ENCODE results near the gene CD19. TPM values are rescaled to one million over a fixed set of nuclear protein-coding genes. Genes with fewer than 3 reads are reported as not detected.

CD19 gene
- total and polyA plus RNA-seq, 5 donors from 2014 or later = 0.52 to 2.8 TPM; not detected in 3

DNA sequence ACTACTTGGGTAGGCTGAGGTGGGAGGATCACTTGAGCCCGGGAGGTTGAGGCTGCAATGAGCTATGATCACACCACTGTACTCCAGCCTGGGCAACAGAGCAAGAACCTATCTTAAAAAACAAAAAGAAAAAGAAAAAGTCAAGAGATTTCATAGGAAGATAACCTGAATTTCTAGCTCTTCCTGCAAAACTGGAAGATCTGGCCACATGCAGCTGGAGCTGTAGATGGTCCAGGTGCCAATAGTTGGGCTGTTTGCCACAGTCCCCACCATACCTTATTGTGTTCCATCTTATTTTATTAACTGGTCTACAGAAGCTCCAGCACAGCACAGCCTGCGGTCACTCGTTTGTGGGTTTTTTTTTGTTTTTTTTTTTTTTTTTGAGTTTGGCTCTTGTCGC is 38.5 kb upstream of the CD19 start:
- H3K36me3 ChIP-seq (ENCODE audit: control insufficient read depth, insufficient read depth, low read length) = no peaks in the 10 kb centered on the region
- Mint-ChIP-seq H3K4me1 (no peaks in the 10 kb centered on the region), H3K9me3 (no peaks in the 10 kb centered on the region), H3K36me3 (no peaks in the 10 kb centered on the region), H3K4me3 (no peak overlapping the region), H3K27me3 (no peaks in the 10 kb centered on the region), H3K27ac (no peak overlapping the region)
- no peak for DNase-seq
- H3K9me3 ChIP-seq (ENCODE audit: control insufficient read depth in 2 of 2, low read length in 2 of 2) = no peaks in the 10 kb centered on the region
- no peak for ATAC-seq (ENCODE audit: low read depth in 2 of 2)
- H3K4me1 ChIP-seq (ENCODE audit: control insufficient read depth, insufficient read depth, low read length, poor library complexity, severe bottlenecking) = no peaks in the 10 kb centered on the region
- no peak overlapping the region for H3K27ac ChIP-seq (ENCODE audit: insufficient read depth, low read length, poor library complexity, severe bottlenecking)
- no peak overlapping the region for H3K4me3 ChIP-seq (ENCODE audit: low read depth, low read length)
- H3K27me3 ChIP-seq (ENCODE audit: control insufficient read depth, insufficient read depth, low read length) = no peaks in the 10 kb centered on the region

DNA sequence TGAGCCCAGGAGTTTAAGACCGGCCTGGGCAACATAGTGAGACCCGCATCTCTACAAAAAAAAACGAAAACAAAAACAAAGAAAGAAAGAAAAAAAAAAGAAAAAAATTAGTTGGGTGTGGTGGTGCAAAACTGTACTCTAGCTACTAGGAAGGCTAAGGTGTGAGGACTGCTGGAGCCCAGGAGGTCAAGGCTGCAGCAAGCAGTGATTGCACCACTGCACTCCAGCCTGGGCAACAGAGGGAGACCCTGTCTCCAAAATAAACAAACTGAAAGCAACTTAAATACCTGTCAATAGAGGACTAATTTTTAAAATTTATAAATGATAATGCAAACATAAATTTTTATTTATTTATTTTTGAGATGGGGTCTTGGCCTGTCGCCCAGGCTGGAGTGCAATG is 36.2 kb upstream of the CD19 start:
- Histone ChIP-seq H3K27me3 (ENCODE audit: control insufficient read depth, insufficient read depth, low read length) (no peaks in the 10 kb centered on the region), H3K9me3 (ENCODE audit: control insufficient read depth in 2 of 2, low read length in 2 of 2) (no peaks in the 10 kb centered on the region), H3K27ac (ENCODE audit: insufficient read depth, low read length, poor library complexity, severe bottlenecking) (no peak overlapping the region), H3K36me3 (ENCODE audit: control insufficient read depth, insufficient read depth, low read length) (no peaks in the 10 kb centered on the region), H3K4me3 (ENCODE audit: low read depth, low read length) (no peak overlapping the region), H3K4me1 (ENCODE audit: control insufficient read depth, insufficient read depth, low read length, poor library complexity, severe bottlenecking) (no peaks in the 10 kb centered on the region)
- Mint-ChIP-seq H3K27ac (no peak overlapping the region), H3K9me3 (no peaks in the 10 kb centered on the region), H3K4me3 (no peak overlapping the region), H3K27me3 (no peaks in the 10 kb centered on the region), H3K36me3 (no peaks in the 10 kb centered on the region), H3K4me1 (no peaks in the 10 kb centered on the region)
- no peak for DNase-seq
- no peak for ATAC-seq (ENCODE audit: low read depth in 2 of 2)

DNA sequence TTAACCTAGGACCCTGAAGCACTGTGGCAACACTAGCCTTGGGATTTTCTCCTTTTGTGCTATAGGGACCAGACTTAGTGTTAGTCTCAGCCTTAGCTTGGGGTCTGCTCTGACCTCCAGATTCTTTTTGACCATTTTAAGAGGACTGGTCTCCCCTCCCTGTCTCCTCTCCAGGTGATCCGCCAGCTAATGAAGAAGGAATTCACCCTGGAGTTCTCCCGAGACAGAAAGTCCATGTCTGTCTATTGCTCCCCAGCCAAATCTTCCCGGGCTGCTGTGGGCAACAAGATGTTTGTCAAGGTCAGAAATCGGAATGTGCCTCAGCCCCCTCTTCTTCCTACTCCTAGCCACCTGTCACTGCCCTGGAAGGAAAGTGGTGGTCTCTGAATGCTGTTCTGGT is 33.9 kb upstream of the CD19 start:
- Mint-ChIP-seq H3K27ac (peak overlapping the region in 1 of 3 donors; percentile 77), H3K27me3 (no peaks in the 10 kb centered on the region), H3K4me3 (no peak overlapping the region), H3K36me3 (no peaks in the 10 kb centered on the region), H3K4me1 (no peaks in the 10 kb centered on the region), H3K9me3 (no peaks in the 10 kb centered on the region)
- Histone ChIP-seq H3K4me1 (ENCODE audit: control insufficient read depth, insufficient read depth, low read length, poor library complexity, severe bottlenecking) (no peaks in the 10 kb centered on the region), H3K4me3 (ENCODE audit: low read depth, low read length) (no peak overlapping the region), H3K27me3 (ENCODE audit: control insufficient read depth, insufficient read depth, low read length) (no peaks in the 10 kb centered on the region), H3K36me3 (ENCODE audit: control insufficient read depth, insufficient read depth, low read length) (no peaks in the 10 kb centered on the region), H3K27ac (ENCODE audit: insufficient read depth, low read length, poor library complexity, severe bottlenecking) (no peak overlapping the region), H3K9me3 (ENCODE audit: control insufficient read depth in 2 of 2, low read length in 2 of 2) (no peaks in the 10 kb centered on the region)
- no peak for DNase-seq
- ATAC-seq (ENCODE audit: low read depth in 2 of 2) = no peak

DNA sequence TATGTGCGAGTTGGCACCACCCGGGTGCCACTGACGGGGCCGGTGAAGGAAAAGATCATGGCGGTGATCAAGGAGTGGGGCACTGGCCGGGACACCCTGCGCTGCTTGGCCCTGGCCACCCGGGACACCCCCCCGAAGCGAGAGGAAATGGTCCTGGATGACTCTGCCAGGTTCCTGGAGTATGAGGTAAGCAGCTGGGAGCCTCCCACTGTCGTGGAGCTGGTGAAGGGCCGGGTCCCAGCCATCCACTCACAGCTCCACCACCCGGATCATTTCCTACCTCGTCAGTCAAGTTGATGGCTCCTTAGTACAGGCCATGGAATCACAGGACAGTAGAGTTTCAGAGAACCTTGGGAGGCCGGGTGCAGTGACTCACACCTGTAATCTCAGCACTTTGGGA is 33.5 kb upstream of the CD19 start:
- Mint-ChIP-seq H3K4me1 (no peaks in the 10 kb centered on the region), H3K4me3 (no peak overlapping the region), H3K36me3 (no peaks in the 10 kb centered on the region), H3K9me3 (no peaks in the 10 kb centered on the region), H3K27me3 (no peaks in the 10 kb centered on the region), H3K27ac (no peak overlapping the region)
- H3K27ac ChIP-seq (ENCODE audit: insufficient read depth, low read length, poor library complexity, severe bottlenecking) = no peak overlapping the region
- no peaks in the 10 kb centered on the region for H3K27me3 ChIP-seq (ENCODE audit: control insufficient read depth, insufficient read depth, low read length)
- H3K4me3 ChIP-seq (ENCODE audit: low read depth, low read length) = no peak overlapping the region
- no peaks in the 10 kb centered on the region for H3K9me3 ChIP-seq (ENCODE audit: control insufficient read depth in 2 of 2, low read length in 2 of 2)
- H3K36me3 ChIP-seq (ENCODE audit: control insufficient read depth, insufficient read depth, low read length) = no peaks in the 10 kb centered on the region
- H3K4me1 ChIP-seq (ENCODE audit: control insufficient read depth, insufficient read depth, low read length, poor library complexity, severe bottlenecking) = no peaks in the 10 kb centered on the region
- ATAC-seq (ENCODE audit: low read depth in 2 of 2) (no peak), DNase-seq (no peak)

DNA sequence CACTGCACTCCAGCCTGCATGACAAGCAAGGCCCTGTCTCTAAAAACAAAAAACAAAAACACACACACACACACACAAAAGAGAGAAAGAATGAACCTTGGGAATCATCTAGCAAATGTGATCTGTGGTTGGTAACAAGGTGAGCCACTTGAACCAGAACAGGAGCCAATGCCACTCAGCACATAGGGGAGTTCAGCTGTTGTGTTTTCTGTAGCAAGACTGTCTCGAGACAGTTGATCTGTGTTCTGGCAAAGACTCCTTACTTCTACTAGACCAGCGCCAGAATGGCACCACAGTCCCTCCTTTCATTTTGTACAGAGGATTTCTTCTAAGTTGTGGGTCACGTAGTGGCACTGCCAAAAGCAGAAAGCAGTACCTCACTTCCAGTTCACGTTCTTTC is 32.8 kb upstream of the CD19 start:
- no peaks in the 10 kb centered on the region for H3K9me3 Mint-ChIP-seq
- no peak for ATAC-seq (ENCODE audit: low read depth in 2 of 2)
- no peak overlapping the region for H3K4me3 ChIP-seq (ENCODE audit: low read depth, low read length)
- no peaks in the 10 kb centered on the region for H3K4me1 ChIP-seq (ENCODE audit: control insufficient read depth, insufficient read depth, low read length, poor library complexity, severe bottlenecking)
- no peaks in the 10 kb centered on the region for H3K36me3 ChIP-seq (ENCODE audit: control insufficient read depth, insufficient read depth, low read length)
- no peaks in the 10 kb centered on the region for H3K4me1 Mint-ChIP-seq
- H3K27ac Mint-ChIP-seq = no peak overlapping the region
- DNase-seq = no peak
- no peaks in the 10 kb centered on the region for H3K27me3 ChIP-seq (ENCODE audit: control insufficient read depth, insufficient read depth, low read length)
- H3K36me3 Mint-ChIP-seq = no peaks in the 10 kb centered on the region
- no peak overlapping the region for H3K4me3 Mint-ChIP-seq
- no peak overlapping the region for H3K27ac ChIP-seq (ENCODE audit: insufficient read depth, low read length, poor library complexity, severe bottlenecking)
- H3K27me3 Mint-ChIP-seq = no peaks in the 10 kb centered on the region
- H3K9me3 ChIP-seq (ENCODE audit: control insufficient read depth in 2 of 2, low read length in 2 of 2) = no peaks in the 10 kb centered on the region

DNA sequence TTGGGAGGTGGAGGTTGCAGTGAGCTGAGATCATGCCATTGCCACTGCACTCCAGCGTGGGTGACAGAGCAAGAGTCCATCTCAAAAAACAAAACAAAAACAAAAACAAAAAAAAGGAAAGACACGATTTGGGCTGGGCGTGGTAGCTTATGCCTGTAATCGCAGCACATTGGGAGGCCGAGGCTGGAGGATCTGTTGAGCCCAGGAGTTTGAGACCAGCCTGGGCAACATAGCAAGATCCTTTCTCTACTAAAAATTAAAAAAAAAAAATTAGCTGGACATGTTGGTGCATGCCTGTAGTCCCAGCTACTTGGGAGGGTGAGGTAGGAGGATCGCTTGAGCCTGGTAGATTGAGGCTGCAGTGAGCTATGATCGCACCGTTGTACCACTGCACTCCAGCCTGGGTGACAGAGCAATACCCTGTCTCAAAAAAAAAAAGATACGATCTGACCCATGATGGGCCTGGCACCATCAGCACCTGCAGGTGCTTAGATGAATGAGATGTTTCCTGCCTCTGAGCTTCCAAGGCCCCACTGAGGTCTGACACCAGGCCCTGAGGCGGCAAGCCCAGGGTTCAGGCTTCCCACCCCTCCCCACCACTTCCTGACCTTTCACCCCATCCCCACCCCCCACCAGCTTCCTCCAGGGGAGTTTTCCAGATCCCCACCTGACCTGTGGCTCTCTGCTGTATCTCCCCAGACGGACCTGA is 31.7 kb upstream of the CD19 start:
- Histone ChIP-seq H3K27me3 (ENCODE audit: control insufficient read depth, insufficient read depth, low read length) (no peaks in the 10 kb centered on the region), H3K36me3 (ENCODE audit: control insufficient read depth, insufficient read depth, low read length) (no peaks in the 10 kb centered on the region), H3K4me3 (ENCODE audit: low read depth, low read length) (no peak overlapping the region), H3K9me3 (ENCODE audit: control insufficient read depth in 2 of 2, low read length in 2 of 2) (no peaks in the 10 kb centered on the region), H3K27ac (ENCODE audit: insufficient read depth, low read length, poor library complexity, severe bottlenecking) (no peak overlapping the region), H3K4me1 (ENCODE audit: control insufficient read depth, insufficient read depth, low read length, poor library complexity, severe bottlenecking) (no peaks in the 10 kb centered on the region)
- ATAC-seq (ENCODE audit: low read depth in 2 of 2) (no peak), DNase-seq (no peak)
- H3K27me3 Mint-ChIP-seq = no peaks in the 10 kb centered on the region
- no peaks in the 10 kb centered on the region for H3K36me3 Mint-ChIP-seq
- no peak overlapping the region for H3K4me3 Mint-ChIP-seq
- H3K27ac Mint-ChIP-seq = no peak overlapping the region
- no peaks in the 10 kb centered on the region for H3K4me1 Mint-ChIP-seq
- no peaks in the 10 kb centered on the region for H3K9me3 Mint-ChIP-seq

DNA sequence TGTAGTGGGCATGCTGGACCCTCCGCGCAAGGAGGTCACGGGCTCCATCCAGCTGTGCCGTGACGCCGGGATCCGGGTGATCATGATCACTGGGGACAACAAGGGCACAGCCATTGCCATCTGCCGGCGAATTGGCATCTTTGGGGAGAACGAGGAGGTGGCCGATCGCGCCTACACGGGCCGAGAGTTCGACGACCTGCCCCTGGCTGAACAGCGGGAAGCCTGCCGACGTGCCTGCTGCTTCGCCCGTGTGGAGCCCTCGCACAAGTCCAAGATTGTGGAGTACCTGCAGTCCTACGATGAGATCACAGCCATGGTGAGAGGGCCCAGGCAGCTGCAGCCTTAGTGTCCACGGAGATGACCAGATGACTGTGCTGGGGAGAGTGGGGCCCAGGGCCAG is 31.2 kb upstream of the CD19 start:
- Histone ChIP-seq H3K4me3 (ENCODE audit: low read depth, low read length) (no peak overlapping the region), H3K27ac (ENCODE audit: insufficient read depth, low read length, poor library complexity, severe bottlenecking) (no peak overlapping the region), H3K4me1 (ENCODE audit: control insufficient read depth, insufficient read depth, low read length, poor library complexity, severe bottlenecking) (no peaks in the 10 kb centered on the region), H3K36me3 (ENCODE audit: control insufficient read depth, insufficient read depth, low read length) (no peaks in the 10 kb centered on the region), H3K27me3 (ENCODE audit: control insufficient read depth, insufficient read depth, low read length) (no peaks in the 10 kb centered on the region), H3K9me3 (ENCODE audit: control insufficient read depth in 2 of 2, low read length in 2 of 2) (no peaks in the 10 kb centered on the region)
- ATAC-seq (ENCODE audit: low read depth in 2 of 2) = no peak
- no peaks in the 10 kb centered on the region for H3K27me3 Mint-ChIP-seq
- H3K9me3 Mint-ChIP-seq = no peaks in the 10 kb centered on the region
- H3K27ac Mint-ChIP-seq = peak overlapping the region in 1 of 3 donors; percentile 85
- no peak overlapping the region for H3K4me3 Mint-ChIP-seq
- H3K4me1 Mint-ChIP-seq = no peaks in the 10 kb centered on the region
- no peaks in the 10 kb centered on the region for H3K36me3 Mint-ChIP-seq
- no peak for DNase-seq

DNA sequence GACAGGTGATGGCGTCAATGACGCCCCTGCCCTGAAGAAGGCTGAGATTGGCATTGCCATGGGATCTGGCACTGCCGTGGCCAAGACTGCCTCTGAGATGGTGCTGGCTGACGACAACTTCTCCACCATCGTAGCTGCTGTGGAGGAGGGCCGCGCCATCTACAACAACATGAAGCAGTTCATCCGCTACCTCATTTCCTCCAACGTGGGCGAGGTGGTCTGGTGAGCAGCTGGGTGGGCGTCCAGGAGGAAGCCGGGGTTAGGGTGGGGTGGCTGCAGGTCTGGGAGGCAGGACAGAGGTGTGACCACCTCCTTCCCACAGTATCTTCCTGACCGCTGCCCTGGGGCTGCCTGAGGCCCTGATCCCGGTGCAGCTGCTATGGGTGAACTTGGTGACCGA is 29.9 kb upstream of the CD19 start:
- no peaks in the 10 kb centered on the region for H3K27me3 ChIP-seq (ENCODE audit: control insufficient read depth, insufficient read depth, low read length)
- H3K27ac ChIP-seq (ENCODE audit: insufficient read depth, low read length, poor library complexity, severe bottlenecking) = no peak overlapping the region
- Mint-ChIP-seq H3K4me1 (no peaks in the 10 kb centered on the region), H3K36me3 (no peaks in the 10 kb centered on the region), H3K4me3 (no peak overlapping the region), H3K27me3 (no peaks in the 10 kb centered on the region), H3K27ac (no peak overlapping the region), H3K9me3 (no peaks in the 10 kb centered on the region)
- no peak for ATAC-seq (ENCODE audit: low read depth in 2 of 2)
- no peaks in the 10 kb centered on the region for H3K4me1 ChIP-seq (ENCODE audit: control insufficient read depth, insufficient read depth, low read length, poor library complexity, severe bottlenecking)
- no peaks in the 10 kb centered on the region for H3K36me3 ChIP-seq (ENCODE audit: control insufficient read depth, insufficient read depth, low read length)
- no peak for DNase-seq
- no peaks in the 10 kb centered on the region for H3K9me3 ChIP-seq (ENCODE audit: control insufficient read depth in 2 of 2, low read length in 2 of 2)
- H3K4me3 ChIP-seq (ENCODE audit: low read depth, low read length) = no peak overlapping the region

Measured in CD4-positive, CD25-positive, alpha-beta regulatory T cell (primary cell).